ENCODE measurements around the gene CENPP.

GRCh38 chr9:92345582-92345981, 19.8 kb downstream of the CENPP start:
- no peak for TF ChIP-seq SPI1 (IDR thresholded peaks at IDR 0.05; ENCODE audit: low read depth, low read length)
- TF ChIP-seq POLR2A (IDR thresholded peaks at IDR 0.05; ENCODE audit: low read depth, low read length), result no peak
- TF ChIP-seq TAF1 (IDR thresholded peaks at IDR 0.05; ENCODE audit: low read depth, low read length), result no peak
- no peak for TF ChIP-seq POLR2AphosphoS5 (IDR thresholded peaks at IDR 0.05; ENCODE audit: low read depth, low read length)
- no peak for TF ChIP-seq POU2F2 (IDR thresholded peaks at IDR 0.05; ENCODE audit: low read depth, low read length)
- no peak for TF ChIP-seq PAX5 (IDR thresholded peaks at IDR 0.05; ENCODE audit: insufficient read depth, low read length, severe bottlenecking)
